Hematopoietic multipotent progenitor cell treated with erythropoietin and hydrocortisone succinate and interleukin-3 and kit ligand, for 6 days (in vitro differentiated cells): ENCODE data around the gene TUBA4B.
"Not testable (repeated sequence)": the region's sequence is repeated elsewhere in the genome, so short reads cannot be mapped to it uniquely, and the experiment has no call there.

Source experiments
- DNase-seq: peaks from one replicate; pipeline ENCODE4 v3.0.0-alpha.2; 2015

Gene TUBA4B

GRCh38 chr2:219291910-219292490 is 39.0 kb downstream of the TUBA4B start:
- no peak for DNase-seq

GRCh38 chr2:219292616-219293015 is 39.6 kb downstream of the TUBA4B start:
- DNase-seq = no peak

GRCh38 chr2:219293736-219294231 is 40.7 kb downstream of the TUBA4B start:
- DNase-seq = no peak

GRCh38 chr2:219294356-219295351 is 41.6 kb downstream of the TUBA4B start:
- DNase-seq = peak; percentile 85

GRCh38 chr2:219296142-219296541 is 43.1 kb downstream of the TUBA4B start:
- DNase-seq = no peak

- no peak for DNase-seq
Observed at GRCh38 chr2:219296631-219297391, 43.8 kb downstream of the TUBA4B start.

GRCh38 chr2:219297766-219298456 is 44.9 kb downstream of the TUBA4B start:
- DNase-seq = no peak

- peak; percentile 88 for DNase-seq
Observed at GRCh38 chr2:219298759-219299371, 45.8 kb downstream of the TUBA4B start.

GRCh38 chr2:219299372-219299760 is 46.3 kb downstream of the TUBA4B start:
- no peak for DNase-seq

GRCh38 chr2:219300022-219300421 is 47.0 kb downstream of the TUBA4B start:
- DNase-seq = no peak

- DNase-seq = no peak
Observed at GRCh38 chr2:219302412-219302968, 49.4 kb downstream of the TUBA4B start.

- DNase-seq = no peak
Observed at GRCh38 chr2:219304223-219304622, 51.2 kb downstream of the TUBA4B start.

- no peak for DNase-seq
Observed at GRCh38 chr2:219306047-219306446, 53.0 kb downstream of the TUBA4B start.

GRCh38 chr2:219308142-219309101 is 55.4 kb downstream of the TUBA4B start:
- peak; percentile 87 for DNase-seq

GRCh38 chr2:219309278-219309677 is 56.2 kb downstream of the TUBA4B start, which contains the start of gene PTPRN:
Gene PTPRN (minus strand): TSS chr2:219309401. CDS start chr2:219309332, 69 bp downstream.
- DNase-seq = no peak

GRCh38 chr2:219312683-219313263 is 59.7 kb downstream of the TUBA4B start:
- DNase-seq = not testable (repeated sequence)

GRCh38 chr2:219314804-219315468 is 61.9 kb downstream of the TUBA4B start:
- DNase-seq = no peak
